GM12891 (cell line): ENCODE data around the gene PCDH8.

ENCODE experiments used
- POLR2A ChIP-seq: IDR thresholded peaks from 2 replicates; pipeline ENCODE4 v1.6.1; 2011; ENCODE audit warnings: low read depth, low read length, control low read depth
- POLR2AphosphoS5 ChIP-seq: IDR thresholded peaks from 2 replicates; pipeline ENCODE4 v1.6.1; 2011; ENCODE audit warnings: low read depth, low read length, control low read depth
- TAF1 ChIP-seq: IDR thresholded peaks from 2 replicates; pipeline ENCODE4 v1.6.1; 2011; ENCODE audit warnings: low read depth, low read length, control low read depth

GRCh38 chr13:52894413-52894812 lies 46.0 kb upstream of the PCDH8 start:
- TF ChIP-seq TAF1, result no peak
- no peak for TF ChIP-seq POLR2A
- no peak for TF ChIP-seq POLR2AphosphoS5
